AG04450 (cell line): ENCODE data around the gene GFRA4. TPM values are rescaled to one million over a fixed set of nuclear protein-coding genes. Genes with fewer than 3 reads are reported as not detected.

Source experiments
- CTCF ChIA-PET: fragments of 300-600, 350-600 bp; formaldehyde crosslinking; extraction: SDS; loops from one replicate; lab custom pipeline; 2022; ENCODE audit warnings: antibody characterized with exemption, inconsistent platforms; lab: Charles Lee
- POLR2A ChIA-PET: fragments of 350-600 bp; formaldehyde crosslinking; extraction: SDS; loops from one replicate; lab custom pipeline; 2021; ENCODE audit warnings: antibody characterized with exemption, inconsistent platforms; lab: Yijun Ruan, JAX
- DNase-seq: peaks from one replicate; pipeline ENCODE4 v3.0.0-alpha.2; 2011; ENCODE audit warnings: low read depth, low spot score
- H3K27ac ChIP-seq: one replicate; pipeline ENCODE4 v1.5.1; 2012; ENCODE audit warnings: low read depth, low read length, control low read depth
- H3K27me3 ChIP-seq: one replicate; pipeline ENCODE4 v1.6.0; 2012; ENCODE audit warnings: low read length; ENCODE audit not compliant: control insufficient read depth, insufficient read depth
- H3K4me3 ChIP-seq: 2 replicates; pipeline ENCODE4 v1.5.1; 2011; ENCODE audit warnings: mild to moderate bottlenecking, low read depth, low read length, control low read depth
- H3K9me3 ChIP-seq: 2 replicates; pipeline ENCODE4 v1.5.1; 2012; ENCODE audit warnings: low read length; ENCODE audit not compliant: control insufficient read depth, insufficient read depth
- CTCF ChIP-seq: IDR thresholded peaks from 2 replicates; pipeline ENCODE4 v1.5.1; 2011; ENCODE audit warnings: low read depth, low read length, control low read depth, inconsistent platforms
- polyA plus RNA-seq: library from polyadenylated mRNA; depleted of rRNA; stranded (reverse); fragments of >200 nt; gene quantifications from 2 replicates; pipeline ENCODE4 v1.2.3, GENCODE V29; 2011

Gene GFRA4
- polyA plus RNA-seq, 1 experiment: not detected

GRCh38 chr20:3680701-3681351 is 17.6 kb upstream of the GFRA4 start:
- no peak for DNase-seq
- peak overlapping the region; percentile 57 for H3K27ac ChIP-seq
- H3K4me3 ChIP-seq: peak overlapping the region; percentile 70
- ChIA-PET CTCF (interaction anchor here (0.5 to 1.9 kb wide), 6 partner anchors 29 to 128 kb away, joined by 3 to 12 read pairs (median 4); no protein-coding TSS in a partner anchor), POLR2A (interaction anchor here (1.1 to 2.3 kb wide), 3 partner anchors 30 to 127 kb away, joined by 3 to 10 read pairs (median 4); partner anchors contain the start of gene ADISSP)
- H3K9me3 ChIP-seq: no peaks in the 10 kb centered on the region; the same call in 1 of the 2 replicates
- no peaks in the 10 kb centered on the region for H3K27me3 ChIP-seq
- TF ChIP-seq CTCF: no peak

- H3K27ac ChIP-seq: peak overlapping the region; percentile 57
- peak overlapping the region; percentile 70 for H3K4me3 ChIP-seq
- CTCF ChIA-PET: interaction anchor here (0.5 to 1.7 kb wide), 6 partner anchors 16 to 129 kb away, joined by 3 to 12 read pairs (median 4); no protein-coding TSS in a partner anchor
- no peaks in the 10 kb centered on the region; the same call in 1 of the 2 replicates for H3K9me3 ChIP-seq
- H3K27me3 ChIP-seq: no peaks in the 10 kb centered on the region
- POLR2A ChIA-PET: interaction anchor here (1.1 kb wide), 1 partner anchor 128 kb away, joined by 3 read pairs; no protein-coding TSS in a partner anchor
- no peak for TF ChIP-seq CTCF
- DNase-seq: peak; percentile 27
These were observed 16.8 kb upstream of the GFRA4 start for GRCh38 chr20:3679749-3680700.

GRCh38 chr20:3678856-3679720 is 15.9 kb upstream of the GFRA4 start:
- no peak for TF ChIP-seq CTCF
- H3K27ac ChIP-seq: peak overlapping the region; percentile 57
- CTCF ChIA-PET: interaction anchor here (0.7 to 6.5 kb wide), 7 partner anchors 8 to 500 kb away, joined by 3 to 110 read pairs (median 4); no protein-coding TSS in a partner anchor
- no peaks in the 10 kb centered on the region for H3K27me3 ChIP-seq
- DNase-seq: no peak
- no peaks in the 10 kb centered on the region; the same call in 1 of the 2 replicates for H3K9me3 ChIP-seq
- H3K4me3 ChIP-seq: no peak overlapping the region
- POLR2A ChIA-PET: interaction anchor here (1.2 kb wide), 1 partner anchor 32 kb away, joined by 3 read pairs; no protein-coding TSS in a partner anchor

- H3K27me3 ChIP-seq: no peaks in the 10 kb centered on the region
- DNase-seq: no peak
- no peak overlapping the region for H3K4me3 ChIP-seq
- no peak overlapping the region for H3K27ac ChIP-seq
- no peaks in the 10 kb centered on the region; the same call in 1 of the 2 replicates for H3K9me3 ChIP-seq
- TF ChIP-seq CTCF: no peak
- CTCF ChIA-PET: interaction anchor here (0.8 to 6.5 kb wide), 9 partner anchors 9 to 103 kb away, joined by 3 to 110 read pairs (median 8); partner anchors contain the start of gene SPEF1
- POLR2A ChIA-PET: interaction anchor here (1.2 kb wide), 1 partner anchor 33 kb away, joined by 3 read pairs; no protein-coding TSS in a partner anchor
These were observed 15.0 kb upstream of the GFRA4 start for GRCh38 chr20:3678198-3678597.
